Measurements from ENCODE around the gene STX16. TPM values are rescaled to one million over a fixed set of nuclear protein-coding genes. Genes with fewer than 3 reads are reported as not detected.

Gene STX16
- total RNA-seq, 1 experiment from 2014 or later, result 38.0 TPM

GRCh38 chr20:58664883-58665282, 13.8 kb downstream of the STX16 start:
- Histone ChIP-seq H3K27ac (no peak overlapping the region), H3K9me3 (replicated peaks) (no peaks in the 10 kb centered on the region), H3K36me3 (peaks cover 53% of the 10 kb centered on the region), H3K27me3 (no peaks in the 10 kb centered on the region), H3K4me3 (no peak overlapping the region), H3K4me1 (peaks cover 15% of the 10 kb centered on the region)
- DNase-seq, result peak; percentile 44 to 74

- peak; percentile 32 to 55 for DNase-seq
- H3K4me1 ChIP-seq, result peaks cover 15% of the 10 kb centered on the region
- H3K36me3 ChIP-seq, result peaks cover 57% of the 10 kb centered on the region
- H3K9me3 ChIP-seq (replicated peaks), result no peaks in the 10 kb centered on the region
- no peak overlapping the region for H3K27ac ChIP-seq
- H3K27me3 ChIP-seq, result no peaks in the 10 kb centered on the region
- no peak overlapping the region for H3K4me3 ChIP-seq
Observed at GRCh38 chr20:58665606-58666005, 14.5 kb downstream of the STX16 start.

- H3K4me1 ChIP-seq, result peaks cover 15% of the 10 kb centered on the region
- H3K27me3 ChIP-seq, result no peaks in the 10 kb centered on the region
- no peak for DNase-seq
- H3K27ac ChIP-seq, result no peak overlapping the region
- no peak overlapping the region for H3K4me3 ChIP-seq
- peaks cover 60% of the 10 kb centered on the region for H3K36me3 ChIP-seq
- no peaks in the 10 kb centered on the region for H3K9me3 ChIP-seq (replicated peaks)
Observed at GRCh38 chr20:58666702-58667101, 15.6 kb downstream of the STX16 start.

- no peak for DNase-seq
Observed at GRCh38 chr20:58667975-58668374, 16.9 kb downstream of the STX16 start.

GRCh38 chr20:58668901-58669286, 17.8 kb downstream of the STX16 start:
- Histone ChIP-seq H3K27me3 (no peaks in the 10 kb centered on the region), H3K9me3 (replicated peaks) (no peaks in the 10 kb centered on the region), H3K4me1 (peaks cover 14% of the 10 kb centered on the region), H3K4me3 (no peak overlapping the region), H3K27ac (no peak overlapping the region), H3K36me3 (peaks cover 63% of the 10 kb centered on the region)
- no peak for DNase-seq

More at GRCh38 chr20:58667975-58668374, 16.9 kb downstream of the STX16 start:
- Histone ChIP-seq H3K4me1 (peaks cover 15% of the 10 kb centered on the region), H3K36me3 (peaks cover 62% of the 10 kb centered on the region), H3K9me3 (replicated peaks) (no peaks in the 10 kb centered on the region), H3K4me3 (no peak overlapping the region), H3K27me3 (no peaks in the 10 kb centered on the region), H3K27ac (no peak overlapping the region)

- no peak overlapping the region for H3K4me3 ChIP-seq
- H3K4me1 ChIP-seq, result peaks cover 8% of the 10 kb centered on the region
- no peaks in the 10 kb centered on the region for H3K27me3 ChIP-seq
- no peak for DNase-seq
- H3K9me3 ChIP-seq (replicated peaks), result no peaks in the 10 kb centered on the region
- no peak overlapping the region for H3K27ac ChIP-seq
- H3K36me3 ChIP-seq, result peaks cover 69% of the 10 kb centered on the region
Observed at GRCh38 chr20:58669287-58670006, 18.4 kb downstream of the STX16 start.

GRCh38 chr20:58670102-58670501, 19.0 kb downstream of the STX16 start:
- DNase-seq, result no peak

GRCh38 chr20:58670659-58671058, 19.6 kb downstream of the STX16 start:
- Histone ChIP-seq H3K9me3 (replicated peaks) (no peaks in the 10 kb centered on the region), H3K4me1 (no peaks in the 10 kb centered on the region), H3K4me3 (no peak overlapping the region), H3K36me3 (peaks cover 80% of the 10 kb centered on the region), H3K27ac (no peak overlapping the region), H3K27me3 (no peaks in the 10 kb centered on the region)
- no peak for DNase-seq

More at GRCh38 chr20:58670102-58670501, 19.0 kb downstream of the STX16 start:
- H3K9me3 ChIP-seq (replicated peaks), result no peaks in the 10 kb centered on the region
- H3K27me3 ChIP-seq, result no peaks in the 10 kb centered on the region
- H3K36me3 ChIP-seq, result peaks cover 75% of the 10 kb centered on the region
- H3K27ac ChIP-seq, result no peak overlapping the region
- no peak overlapping the region for H3K4me3 ChIP-seq
- peaks cover 2% of the 10 kb centered on the region for H3K4me1 ChIP-seq

- Histone ChIP-seq H3K4me3 (no peak overlapping the region), H3K27ac (no peak overlapping the region)
- DNase-seq, result no peak
Observed at GRCh38 chr20:58673119-58673518, 22.0 kb downstream of the STX16 start.

GRCh38 chr20:58675146-58675584, 24.1 kb downstream of the STX16 start:
- Histone ChIP-seq H3K9me3 (replicated peaks) (no peaks in the 10 kb centered on the region), H3K4me3 (no peak overlapping the region), H3K4me1 (no peaks in the 10 kb centered on the region), H3K27me3 (no peaks in the 10 kb centered on the region), H3K36me3 (peaks cover 82% of the 10 kb centered on the region), H3K27ac (no peak overlapping the region)
- DNase-seq, result no peak

More at GRCh38 chr20:58673119-58673518, 22.0 kb downstream of the STX16 start:
- no peaks in the 10 kb centered on the region for H3K4me1 ChIP-seq
- H3K27me3 ChIP-seq, result no peaks in the 10 kb centered on the region
- peaks cover 87% of the 10 kb centered on the region for H3K36me3 ChIP-seq
- no peaks in the 10 kb centered on the region for H3K9me3 ChIP-seq (replicated peaks)

GRCh38 chr20:58675641-58676040, 24.6 kb downstream of the STX16 start:
- H3K27ac ChIP-seq, result no peak overlapping the region
- no peak for DNase-seq
- H3K4me3 ChIP-seq, result no peak overlapping the region
- H3K36me3 ChIP-seq, result peaks cover 82% of the 10 kb centered on the region
- H3K27me3 ChIP-seq, result no peaks in the 10 kb centered on the region
- no peaks in the 10 kb centered on the region for H3K9me3 ChIP-seq (replicated peaks)
- no peaks in the 10 kb centered on the region for H3K4me1 ChIP-seq

GRCh38 chr20:58676161-58676560, 25.1 kb downstream of the STX16 start:
- peaks cover 80% of the 10 kb centered on the region for H3K36me3 ChIP-seq
- H3K4me3 ChIP-seq, result no peak overlapping the region
- H3K9me3 ChIP-seq (replicated peaks), result no peaks in the 10 kb centered on the region
- DNase-seq, result no peak
- H3K4me1 ChIP-seq, result no peaks in the 10 kb centered on the region
- no peaks in the 10 kb centered on the region for H3K27me3 ChIP-seq
- H3K27ac ChIP-seq, result no peak overlapping the region

GRCh38 chr20:58677079-58677604, 26.1 kb downstream of the STX16 start:
- Histone ChIP-seq H3K27me3 (no peaks in the 10 kb centered on the region), H3K9me3 (replicated peaks) (no peaks in the 10 kb centered on the region), H3K36me3 (peaks cover 74% of the 10 kb centered on the region), H3K4me3 (no peak overlapping the region), H3K27ac (no peak overlapping the region), H3K4me1 (peaks cover 1% of the 10 kb centered on the region; the same call in 1 of the 2 replicates)
- no peak for DNase-seq

GRCh38 chr20:58677808-58678207, 26.7 kb downstream of the STX16 start:
- H3K36me3 ChIP-seq, result peaks cover 69% of the 10 kb centered on the region
- no peak overlapping the region for H3K4me3 ChIP-seq
- no peaks in the 10 kb centered on the region for H3K27me3 ChIP-seq
- DNase-seq, result no peak
- H3K9me3 ChIP-seq (replicated peaks), result no peaks in the 10 kb centered on the region
- peaks cover 8% of the 10 kb centered on the region; the same call in 1 of the 2 replicates for H3K4me1 ChIP-seq
- no peak overlapping the region for H3K27ac ChIP-seq

GRCh38 chr20:58678806-58679205, 27.7 kb downstream of the STX16 start:
- H3K9me3 ChIP-seq (replicated peaks), result no peaks in the 10 kb centered on the region
- H3K36me3 ChIP-seq, result peaks cover 63% of the 10 kb centered on the region
- H3K4me1 ChIP-seq, result peaks cover 8% of the 10 kb centered on the region; the same call in 1 of the 2 replicates
- no peak for DNase-seq
- H3K27me3 ChIP-seq, result no peaks in the 10 kb centered on the region
- no peak overlapping the region for H3K27ac ChIP-seq
- no peak overlapping the region for H3K4me3 ChIP-seq
